GM12892 (cell line): ENCODE results near the gene GSS.

Source experiments
- POLR2A ChIP-seq: IDR thresholded peaks from 2 replicates; pipeline ENCODE4 v1.6.1; 2011; ENCODE audit warnings: low read depth, low read length, control low read depth
- POLR2AphosphoS5 ChIP-seq: IDR thresholded peaks from 2 replicates; pipeline ENCODE4 v1.6.1; 2011; ENCODE audit warnings: low read depth, low read length, control low read depth
- TAF1 ChIP-seq: IDR thresholded peaks from 2 replicates; pipeline ENCODE4 v1.6.1; 2011; ENCODE audit warnings: low read depth, mild to moderate bottlenecking, control low read depth, low read length, borderline replicate concordance

DNA sequence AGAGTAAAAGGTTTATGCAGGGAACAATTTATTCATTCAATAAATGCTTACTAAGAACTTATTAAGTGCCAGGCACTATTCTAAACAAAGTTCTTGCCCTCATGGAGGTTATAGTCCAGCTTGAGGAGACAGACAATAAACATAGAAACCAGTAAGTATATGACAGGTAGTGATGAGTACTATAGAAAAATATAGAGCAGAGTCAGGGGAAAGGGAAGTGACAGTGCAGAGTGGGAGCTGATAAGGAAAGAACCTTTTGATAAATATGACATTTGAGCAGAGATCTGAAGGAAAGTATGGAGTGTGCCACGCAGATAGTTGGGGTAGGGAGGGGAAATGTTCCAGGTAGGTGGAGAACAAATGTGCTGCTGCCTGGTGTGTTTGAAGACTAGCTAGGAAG lies 67.1 kb downstream of the GSS start:
- TF ChIP-seq POLR2A, result no peak
- TF ChIP-seq POLR2AphosphoS5, result no peak
- TF ChIP-seq TAF1, result no peak
